Measurements from ENCODE around the gene OSBPL6. TPM values are rescaled to one million over a fixed set of nuclear protein-coding genes. Genes with fewer than 3 reads are reported as not detected.

OSBPL6 gene
- total RNA-seq, 1 experiment from 2014 or later: 4.6 TPM

- no peak overlapping the region for H2BK12ac ChIP-seq (ENCODE audit: insufficient read length, low read depth, low read length)
- H4K8ac ChIP-seq (replicated peaks; ENCODE audit: insufficient read length, low read depth, low read length): no peak overlapping the region
- H3K9ac ChIP-seq (ENCODE audit: extremely low read depth, insufficient read length, low read length): no peak overlapping the region
- Mint-ChIP-seq H3K4me1 (peaks cover 48 to 49% of the 10 kb centered on the region in 2 experiments), H3K4me3 (no peak overlapping the region), H3K36me3 (ENCODE audit: insufficient read depth in 1 of 3, low read depth in 3 of 3) (peaks cover 2 to 26% (median 5%) of the 10 kb centered on the region in 3 experiments; a peak in 5 of 7 replicates), H3K27ac (no peak overlapping the region), H3K27me3 (ENCODE audit: low read depth) (peaks cover 91% of the 10 kb centered on the region), H3K9me3 (peaks cover 5 to 10% of the 10 kb centered on the region in 2 experiments)
- no peaks in the 10 kb centered on the region for H3K23me2 ChIP-seq (ENCODE audit: insufficient read length, low read depth, low read length, poor library complexity, severe bottlenecking)
- H3K79me1 ChIP-seq (ENCODE audit: insufficient read depth, low read depth, low read length, poor library complexity, severe bottlenecking): no peaks in the 10 kb centered on the region
- H3K23ac ChIP-seq (ENCODE audit: insufficient read length, low read depth, low read length): no peak overlapping the region
- H3K4me2 ChIP-seq (ENCODE audit: insufficient read depth, insufficient read length, low read length): no peak overlapping the region
- no peak overlapping the region for H2AFZ ChIP-seq (ENCODE audit: low read length)
- H4K91ac ChIP-seq (ENCODE audit: insufficient read length, low read depth, low read length): no peak overlapping the region
- H2AK5ac ChIP-seq (ENCODE audit: insufficient read length, low read length): no peak overlapping the region
- peaks cover 13% of the 10 kb centered on the region for H3K27me3 ChIP-seq (ENCODE audit: insufficient read depth, low read length)
- H3T11ph ChIP-seq (ENCODE audit: low read length): no peak overlapping the region
- H4K5ac ChIP-seq (ENCODE audit: insufficient read length, low read depth, low read length): no peak overlapping the region
- H2BK20ac ChIP-seq (ENCODE audit: low read depth, low read length, poor library complexity, severe bottlenecking): no peak overlapping the region
- H3K27ac ChIP-seq (ENCODE audit: insufficient read length, low read depth, low read length): no peak overlapping the region
- H3K18ac ChIP-seq (ENCODE audit: insufficient read length, low read depth, low read length): no peak overlapping the region
- no peak for DNase-seq
- no peaks in the 10 kb centered on the region for H3K9me3 ChIP-seq (ENCODE audit: control insufficient read depth, low read depth, low read length)
- no CpG with 5 or more reads among the region's 1 CpG for WGBS (ENCODE audit: extremely low coverage, insufficient read length, low lambda C conversion rate)
- H2BK15ac ChIP-seq (ENCODE audit: low read depth, low read length): no peak overlapping the region
- H3K14ac ChIP-seq (ENCODE audit: insufficient read depth, low read length): no peak overlapping the region
- H4K20me1 ChIP-seq (ENCODE audit: control insufficient read depth, insufficient read depth, insufficient read length): no peaks in the 10 kb centered on the region
- no peak overlapping the region for H2BK120ac ChIP-seq (ENCODE audit: low read depth, low read length, poor library complexity, severe bottlenecking)
- H3K4me1 ChIP-seq (ENCODE audit: insufficient read depth, low read length): no peaks in the 10 kb centered on the region
- H3K79me2 ChIP-seq (ENCODE audit: insufficient read depth, low read length): no peaks in the 10 kb centered on the region
- no peak overlapping the region for H2BK5ac ChIP-seq (ENCODE audit: insufficient read length, low read length)
- H3K4ac ChIP-seq (ENCODE audit: low read depth, low read length): no peak overlapping the region
- no peak for TF ChIP-seq CTCF (conservative IDR thresholded peaks at IDR 0.05)
- no peak overlapping the region for H3K56ac ChIP-seq (ENCODE audit: insufficient read length, low read depth, low read length)
These were observed 19.7 kb downstream of the OSBPL6 start for GRCh38 chr2:178213991-178214390.

All from H9 (cell line).